NCI-H2227 (cell line): ENCODE measurements around the gene YIPF4.
"Not testable (repeated sequence)": the region's sequence is repeated elsewhere in the genome, so short reads cannot be mapped to it uniquely, and the experiment has no call there.

Source experiments
- DNase-seq: peaks from one replicate; lab custom pipeline; 2025; ENCODE audit not compliant: unreplicated experiment; lab: John Stamatoyannopoulos, UW

YIPF4 gene

DNA sequence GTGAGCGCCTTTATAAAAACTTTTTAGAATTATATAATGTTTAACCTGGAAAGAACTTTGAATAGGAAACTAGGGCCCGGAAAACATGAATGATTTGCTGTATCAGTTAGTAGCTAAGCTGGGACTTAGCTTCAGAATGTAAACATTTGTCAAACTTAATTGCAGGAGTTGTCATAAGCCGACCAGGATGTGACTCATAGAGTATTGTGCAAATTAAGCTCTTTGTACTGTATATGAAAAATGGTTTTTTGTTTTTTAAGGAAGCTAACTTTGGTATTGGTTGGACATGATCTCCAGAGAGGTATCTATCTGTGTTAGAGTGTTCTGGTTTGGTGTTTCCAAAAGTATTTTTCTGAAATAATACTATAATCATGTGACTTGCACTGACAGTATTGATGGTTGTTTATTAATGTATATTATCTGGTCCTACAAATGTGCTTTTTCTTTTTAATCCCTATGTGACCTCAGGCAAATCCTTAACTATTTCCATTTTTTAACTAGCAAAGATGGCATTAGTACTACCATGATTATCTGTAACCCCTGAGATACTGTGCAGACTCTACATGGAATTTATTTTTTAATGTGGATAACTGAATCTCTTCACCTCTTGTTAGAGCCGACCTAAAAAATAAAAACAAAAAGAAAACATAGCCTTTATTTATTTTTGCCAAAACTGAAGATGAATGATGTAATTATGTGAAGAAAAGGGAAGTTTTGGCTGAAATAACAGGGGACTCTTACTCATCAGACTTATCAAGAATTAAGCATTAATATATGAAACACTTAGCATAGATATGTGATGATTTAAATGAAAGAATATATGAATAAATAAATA is 11.7 kb downstream of the YIPF4 start:
- DNase-seq, result no peak

DNA sequence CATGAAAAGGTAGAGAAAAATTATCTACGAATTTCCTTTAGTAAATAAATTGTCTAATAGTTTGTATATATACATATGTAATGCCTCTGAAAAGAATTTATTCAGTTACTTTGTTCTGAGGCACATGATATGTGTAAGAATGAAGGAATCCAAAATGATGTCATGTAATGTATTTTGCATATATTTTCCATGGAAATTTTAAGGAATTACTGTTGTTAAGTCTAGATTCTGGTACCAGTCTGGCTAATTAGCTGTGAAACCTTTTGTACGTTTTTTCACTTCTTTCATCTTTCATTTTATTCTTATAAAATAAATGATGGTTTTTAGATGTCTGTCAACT is 12.3 kb downstream of the YIPF4 start:
- no peak for DNase-seq

DNA sequence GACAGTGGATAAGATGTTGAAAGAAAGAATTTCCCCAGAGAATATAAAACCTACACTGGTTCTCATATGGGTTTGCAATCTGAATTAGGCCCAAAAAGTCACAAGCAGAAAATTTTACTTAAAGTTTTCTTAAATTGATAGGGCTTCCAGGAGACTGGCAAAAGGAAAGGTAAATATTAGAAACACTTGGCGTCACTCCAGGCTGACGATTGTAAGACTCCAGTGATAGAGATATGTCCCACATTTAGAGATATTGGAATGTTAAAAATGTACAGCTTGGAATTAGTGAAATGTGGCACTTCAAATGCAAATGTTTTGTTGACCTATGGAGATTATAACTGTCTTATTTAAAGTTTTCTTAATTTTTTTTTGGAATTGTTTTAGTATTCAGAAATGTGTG is 14.0 kb downstream of the YIPF4 start:
- DNase-seq, result no peak

DNA sequence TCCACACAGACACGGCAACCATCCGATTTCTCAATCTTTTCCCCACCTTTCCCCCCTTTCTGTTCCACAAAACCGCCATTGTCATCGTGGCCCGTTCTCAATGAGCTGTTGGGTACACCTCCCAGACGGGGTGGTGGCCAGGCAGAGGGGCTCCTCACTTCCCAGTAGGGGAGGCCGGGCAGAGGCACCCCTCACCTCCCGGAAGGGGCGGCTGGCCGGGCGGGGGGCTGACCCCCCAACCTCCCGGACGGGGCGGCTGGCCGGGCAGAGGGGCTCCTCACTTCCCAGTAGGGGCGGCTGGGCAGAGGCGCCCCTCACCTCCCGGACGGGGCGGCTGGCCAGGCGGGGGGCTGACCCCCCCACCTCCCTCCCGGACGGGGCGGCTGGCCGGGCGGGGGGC is 15.8 kb downstream of the YIPF4 start:
- not testable (repeated sequence) for DNase-seq

DNA sequence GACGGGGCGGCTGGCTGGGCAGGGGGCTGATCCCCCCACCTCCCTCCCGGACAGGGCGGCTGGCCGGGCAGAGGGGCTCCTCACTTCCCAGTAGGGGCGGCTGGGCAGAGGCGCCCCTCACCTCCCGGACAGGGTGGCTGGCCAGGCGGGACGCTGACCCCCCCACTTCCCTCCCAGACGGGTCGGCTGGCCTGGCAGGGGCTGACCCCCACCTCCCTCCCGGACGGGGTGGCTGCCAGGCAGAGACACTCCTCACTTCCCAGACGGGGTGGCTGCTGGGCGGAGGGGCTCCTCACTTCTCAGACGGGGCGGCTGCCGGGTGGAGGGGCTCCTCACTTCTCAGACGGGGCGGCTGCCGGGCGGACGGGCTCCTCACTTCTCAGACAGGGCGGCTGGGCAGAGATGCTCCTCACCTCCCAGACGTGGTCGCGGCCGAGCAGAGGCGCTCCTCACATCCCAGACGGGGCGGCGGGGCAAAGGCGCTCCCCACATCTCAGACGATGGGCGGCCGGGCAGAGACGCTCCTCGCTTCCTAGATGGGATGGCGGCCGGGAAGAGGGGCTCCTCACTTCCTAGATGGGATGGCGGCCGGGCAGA is 16.4 kb downstream of the YIPF4 start:
- DNase-seq, result not testable (repeated sequence)

DNA sequence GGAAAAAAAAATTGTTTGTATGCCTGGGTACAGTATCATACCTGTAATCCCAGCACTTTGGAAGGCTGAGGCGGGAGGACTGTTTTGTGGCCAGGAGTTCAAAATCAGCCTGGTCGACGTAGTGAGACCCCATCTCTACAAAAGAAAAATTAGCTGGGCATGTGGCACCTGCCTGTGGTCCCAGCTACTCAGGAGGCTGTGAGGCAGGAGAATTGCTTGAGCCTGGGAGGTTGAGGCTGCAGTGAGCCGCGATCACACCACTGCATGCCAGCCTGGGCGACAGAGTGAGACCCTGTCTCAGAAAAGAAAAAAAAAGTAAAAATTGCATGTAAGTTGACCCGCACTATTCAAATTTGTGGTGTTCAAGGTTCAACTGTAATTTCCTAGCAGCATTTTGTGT is 32.9 kb downstream of the YIPF4 start:
- DNase-seq, result no peak

DNA sequence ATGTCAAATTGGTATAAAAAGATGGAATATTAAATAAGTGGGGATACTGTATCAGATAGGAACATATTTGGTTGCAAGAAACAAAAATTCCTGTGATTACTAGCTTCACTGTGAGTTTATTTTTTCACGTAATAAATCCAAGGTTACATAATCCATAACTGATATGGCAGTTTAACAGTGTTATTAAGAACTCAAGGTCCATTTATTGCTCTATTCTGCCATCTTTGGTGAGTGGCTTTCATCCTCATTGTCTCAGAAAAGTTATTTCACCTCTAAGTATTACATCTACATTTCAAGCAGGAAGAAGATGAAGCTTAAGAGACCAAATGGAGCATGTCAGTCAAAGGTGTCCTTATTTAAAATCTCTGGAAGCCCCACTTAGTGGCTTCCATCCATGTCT is 37.2 kb downstream of the YIPF4 start:
- DNase-seq, result no peak

DNA sequence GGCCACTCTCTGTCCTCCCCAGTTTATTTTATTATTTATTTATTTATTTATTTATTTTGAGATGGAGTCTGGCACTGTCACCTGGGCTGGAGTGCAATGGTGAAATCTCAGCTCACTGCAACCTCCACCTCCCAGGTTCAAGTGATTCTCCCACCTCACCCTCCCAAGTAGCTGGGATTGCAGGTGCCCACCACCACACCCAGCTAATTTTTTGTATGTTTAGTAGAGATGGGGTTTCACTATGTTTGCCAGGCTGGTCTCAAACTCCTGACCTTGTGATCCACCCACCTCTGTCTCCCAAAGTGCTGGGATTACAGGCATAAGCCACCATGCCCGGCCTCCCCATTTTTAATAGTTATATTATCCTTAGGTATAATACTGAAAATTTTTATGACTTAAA is 51.0 kb downstream of the YIPF4 start:
- not testable (repeated sequence) for DNase-seq

DNA sequence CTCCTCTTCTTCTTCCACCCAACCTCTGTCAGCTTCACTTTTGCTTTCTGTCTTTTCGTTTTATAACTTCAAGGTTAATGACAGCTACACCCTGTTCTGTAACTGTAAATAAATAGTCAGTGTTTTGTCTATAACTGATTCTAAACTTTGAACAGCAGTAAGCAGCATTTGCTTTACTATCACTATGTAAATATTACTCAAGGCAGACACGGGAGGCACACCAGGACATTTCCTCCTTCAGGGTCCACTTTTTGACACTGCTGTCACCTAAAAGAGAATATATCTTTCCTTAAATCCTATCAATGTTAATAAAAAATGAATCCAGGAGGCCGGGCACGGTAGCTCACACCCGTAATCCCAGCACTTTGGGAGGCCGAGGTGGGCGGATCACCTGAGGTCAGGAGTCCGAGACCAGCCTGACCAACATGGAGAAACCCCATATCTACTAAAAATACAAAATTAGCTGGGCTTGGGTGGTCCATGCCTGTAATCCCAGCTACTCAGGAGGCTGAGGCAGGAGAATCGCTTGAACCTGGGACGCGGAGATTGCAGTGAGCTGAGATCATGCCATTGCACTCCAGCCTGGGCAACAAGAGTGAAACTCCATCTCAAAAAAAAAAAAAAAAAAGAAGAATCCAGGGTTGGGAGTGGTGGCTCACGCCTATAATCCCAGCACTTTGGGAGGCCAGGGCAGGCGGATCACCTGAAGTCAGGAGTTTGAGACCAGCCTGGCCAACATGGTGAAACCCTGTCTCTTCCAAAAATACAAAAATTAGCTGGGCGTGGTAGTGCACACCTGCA is 51.7 kb downstream of the YIPF4 start:
- not testable (repeated sequence) for DNase-seq

DNA sequence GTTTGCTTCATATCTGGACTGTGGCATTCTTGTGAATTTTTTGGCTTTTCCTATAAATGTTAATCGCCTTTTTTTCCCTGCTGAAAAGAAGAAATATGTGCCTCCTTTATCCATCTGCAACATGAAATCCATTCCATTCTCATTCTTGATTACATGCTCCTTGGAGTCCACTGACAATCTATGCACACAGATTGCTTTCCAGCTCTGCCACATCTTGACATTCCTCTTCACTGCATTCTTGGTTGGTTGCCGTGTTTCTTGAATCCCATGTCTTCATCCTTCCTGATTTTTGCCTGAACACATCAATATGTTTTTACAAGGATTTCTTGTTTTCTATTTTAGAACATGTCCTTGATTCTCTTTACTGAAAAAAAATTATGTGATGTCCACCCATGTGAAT is 52.4 kb downstream of the YIPF4 start:
- no peak for DNase-seq

DNA sequence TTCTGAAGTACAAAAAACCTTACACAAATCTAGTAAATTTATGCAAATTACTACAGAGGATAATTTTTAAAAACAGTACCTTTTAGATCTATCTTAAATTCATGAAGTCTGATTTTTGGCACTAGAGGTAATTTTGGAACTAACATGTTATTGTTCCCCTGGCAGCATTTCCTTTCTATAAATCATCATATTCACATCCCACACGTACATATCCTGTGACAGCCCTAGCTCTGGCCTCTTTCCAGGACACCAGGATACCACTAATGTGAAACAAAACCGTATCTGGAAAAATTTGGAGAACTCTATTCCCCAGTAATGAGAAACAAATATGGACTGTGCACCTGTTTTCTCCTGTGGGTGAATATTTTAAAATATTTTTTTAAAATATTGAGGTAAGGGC is 65.1 kb downstream of the YIPF4 start:
- no peak for DNase-seq

DNA sequence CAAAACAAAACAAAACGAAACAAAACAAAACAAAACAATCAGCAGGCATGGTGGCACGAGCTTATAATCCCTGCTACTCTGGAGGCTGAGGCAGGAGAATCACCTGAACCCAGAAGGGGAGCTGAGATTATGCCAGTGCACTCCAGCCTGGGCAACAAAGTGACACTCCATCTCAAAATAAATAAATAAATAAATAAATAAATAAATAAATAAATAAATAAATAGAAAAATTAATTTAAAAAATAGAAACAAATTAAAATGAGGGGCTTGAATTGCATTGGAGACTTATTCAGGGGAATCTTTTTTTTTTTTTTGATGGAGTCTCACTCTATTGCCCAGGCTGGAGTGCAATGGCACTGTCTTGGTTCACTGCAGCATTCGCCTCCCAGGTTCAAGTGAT is 73.1 kb downstream of the YIPF4 start:
- not testable (repeated sequence) for DNase-seq

DNA sequence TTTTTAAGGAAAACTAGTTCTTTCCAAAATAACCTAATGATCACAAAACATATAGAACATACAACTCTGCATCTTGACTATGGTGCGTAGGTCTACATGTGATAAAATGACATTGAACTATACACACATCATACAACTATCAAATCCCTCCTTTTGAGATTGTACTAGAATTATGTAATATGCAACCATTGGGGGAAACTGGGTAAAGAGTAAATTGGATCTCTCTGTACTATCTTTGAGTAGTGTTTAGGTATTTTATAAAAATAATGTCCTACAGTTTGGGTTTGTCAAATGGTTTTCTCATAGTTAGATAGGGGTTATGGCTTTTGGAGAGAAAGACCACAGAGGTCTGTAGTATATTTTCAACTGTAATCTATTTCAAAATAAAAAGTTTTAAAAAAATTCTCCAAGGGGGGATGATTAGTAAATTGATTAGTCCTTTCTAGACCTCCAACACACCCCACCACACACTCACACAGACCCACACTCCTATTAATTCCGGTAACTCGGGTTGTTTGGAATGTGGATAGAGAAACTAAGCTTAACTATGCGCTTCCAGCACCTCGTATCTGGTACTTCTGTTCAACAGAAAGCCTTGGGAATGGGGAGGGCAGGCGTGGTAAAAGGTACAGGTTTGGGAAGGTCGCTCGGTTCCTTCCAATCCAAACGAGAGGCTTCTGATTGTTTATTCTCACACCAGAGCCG is 78.4 kb downstream of the YIPF4 start:
- no peak for DNase-seq

DNA sequence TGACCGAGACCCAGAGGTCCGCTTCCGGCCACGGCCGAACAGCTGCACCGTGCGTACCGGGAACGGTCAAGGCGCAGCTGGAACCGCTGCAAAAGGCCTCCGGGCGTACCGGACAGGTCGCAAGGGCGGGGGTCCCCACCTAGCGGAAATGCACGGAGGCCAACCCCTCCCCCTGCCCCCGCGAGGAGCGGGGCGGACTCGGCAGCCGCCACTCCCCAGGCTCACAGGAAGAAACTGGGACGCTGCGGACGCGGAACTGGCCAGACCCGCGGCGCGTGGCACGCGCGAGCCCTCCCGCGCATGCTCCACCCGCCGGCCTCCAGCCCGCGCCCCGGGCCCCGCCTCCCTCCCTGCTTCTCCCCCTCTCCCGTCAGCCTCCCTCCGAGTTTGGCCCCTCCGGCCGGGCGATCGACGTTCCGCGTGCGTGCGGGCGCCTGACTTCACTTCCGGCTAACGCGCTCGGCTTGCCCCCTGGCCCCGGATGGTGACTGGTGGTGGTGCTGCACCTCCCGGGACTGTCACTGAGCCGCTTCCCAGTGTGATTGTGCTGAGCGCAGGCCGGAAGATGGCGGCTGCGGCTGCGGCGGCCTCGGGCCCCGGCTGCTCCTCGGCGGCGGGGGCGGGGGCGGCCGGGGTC is 79.1 kb downstream of the YIPF4 start, which contains the start of gene BIRC6:
Gene BIRC6, plus strand, starts transcription at position 343 of the 637 bp plus-strand sequence. Its CDS starts 139 bp downstream, at position 482.
- peak; percentile 98 for DNase-seq

DNA sequence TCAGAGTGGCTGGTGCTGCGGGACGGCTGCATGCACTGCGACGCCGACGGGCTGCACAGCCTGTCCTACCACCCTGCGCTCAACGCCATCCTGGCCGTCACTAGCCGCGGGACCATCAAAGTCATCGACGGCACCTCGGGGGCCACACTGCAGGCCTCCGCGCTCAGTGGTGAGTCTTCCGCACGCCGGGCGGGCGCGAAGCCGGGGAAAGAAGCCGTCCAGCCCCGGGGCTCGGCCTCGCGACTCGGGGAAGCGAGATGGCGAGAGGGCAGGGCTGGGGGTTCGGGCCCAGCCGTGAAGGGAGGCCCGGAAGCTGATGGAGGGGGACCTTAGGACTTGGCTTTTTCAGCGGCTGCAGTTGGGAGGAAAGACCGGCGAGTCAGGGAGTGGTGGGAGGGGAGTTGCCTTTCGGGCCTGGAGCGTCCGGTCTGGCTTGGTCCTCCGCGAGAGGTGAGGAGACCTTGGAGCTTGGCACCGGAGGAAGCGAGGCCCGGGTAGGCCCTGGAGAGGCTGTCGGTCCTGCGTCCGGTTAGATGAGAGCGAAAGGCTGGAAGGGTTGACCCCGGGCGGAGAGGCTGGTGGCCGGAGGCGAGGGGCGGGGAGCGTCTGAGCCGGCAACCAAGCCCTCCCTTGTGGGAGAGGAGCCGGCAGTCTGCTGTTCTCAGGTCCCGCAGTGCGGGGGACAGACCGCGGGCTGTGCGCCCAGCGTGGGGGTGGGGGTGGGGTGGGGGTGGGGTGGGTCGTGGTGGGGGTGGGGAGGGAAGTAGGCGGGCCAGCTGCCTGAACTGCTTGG is 79.8 kb downstream of the YIPF4 start:
- peak; percentile 49 for DNase-seq

DNA sequence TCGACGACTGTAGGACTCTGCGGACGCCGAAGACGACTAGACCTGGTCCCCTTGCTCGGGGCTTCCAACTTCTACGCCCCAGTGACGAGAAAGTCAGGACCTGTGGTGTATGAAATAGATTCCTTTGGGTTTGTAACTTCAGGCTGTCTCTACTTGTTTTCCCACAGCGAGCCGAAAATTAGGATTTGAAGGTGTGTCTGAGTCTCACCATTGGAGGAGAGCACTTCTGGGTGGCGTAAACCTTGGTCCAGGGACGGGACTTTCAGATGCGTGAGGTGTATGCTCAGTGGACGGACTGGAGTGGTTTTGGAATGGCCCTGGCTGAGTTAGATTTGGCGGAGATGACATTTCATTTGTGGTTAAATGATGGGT is 80.4 kb downstream of the YIPF4 start:
- DNase-seq, result peak; percentile 49

DNA sequence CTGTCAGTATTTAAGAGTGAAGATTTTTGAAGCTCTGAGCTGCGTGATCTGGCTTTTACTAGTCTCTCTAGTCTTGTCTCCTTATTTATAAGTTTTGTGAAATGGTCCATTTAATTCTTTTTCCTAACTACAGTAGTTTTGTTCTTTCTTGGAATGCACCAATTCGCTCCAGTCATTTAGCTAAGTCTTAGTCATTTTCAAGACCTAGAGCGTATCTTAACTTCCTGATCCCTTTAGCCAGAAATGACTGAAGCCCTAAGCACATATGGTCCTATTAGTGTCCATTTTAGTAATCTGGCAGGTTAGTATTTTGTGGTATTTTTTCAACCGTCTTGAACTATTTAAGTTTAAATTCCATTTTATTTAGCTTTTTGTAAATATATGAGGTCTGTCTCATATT is 82.7 kb downstream of the YIPF4 start:
- DNase-seq, result no peak

DNA sequence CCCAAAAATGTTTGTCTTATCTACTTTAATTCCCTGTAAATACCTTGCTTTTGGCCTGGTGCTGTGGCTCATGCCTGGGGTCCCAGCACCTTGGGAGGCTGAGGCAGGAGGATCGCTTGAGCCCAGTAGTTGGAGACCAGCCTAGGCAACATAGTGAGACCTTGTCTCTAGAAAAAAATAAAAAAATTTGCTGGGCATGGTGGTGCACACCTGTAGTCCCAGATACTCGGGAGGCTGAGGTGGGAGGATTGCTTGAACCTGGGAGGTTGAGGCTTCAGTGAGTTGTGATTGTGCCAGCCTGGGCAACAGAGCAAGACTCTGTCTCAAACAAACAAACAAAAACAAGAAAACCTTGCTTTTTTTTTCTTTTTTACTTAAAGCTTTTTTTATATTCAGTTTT is 85.3 kb downstream of the YIPF4 start:
- DNase-seq, result not testable (repeated sequence)

DNA sequence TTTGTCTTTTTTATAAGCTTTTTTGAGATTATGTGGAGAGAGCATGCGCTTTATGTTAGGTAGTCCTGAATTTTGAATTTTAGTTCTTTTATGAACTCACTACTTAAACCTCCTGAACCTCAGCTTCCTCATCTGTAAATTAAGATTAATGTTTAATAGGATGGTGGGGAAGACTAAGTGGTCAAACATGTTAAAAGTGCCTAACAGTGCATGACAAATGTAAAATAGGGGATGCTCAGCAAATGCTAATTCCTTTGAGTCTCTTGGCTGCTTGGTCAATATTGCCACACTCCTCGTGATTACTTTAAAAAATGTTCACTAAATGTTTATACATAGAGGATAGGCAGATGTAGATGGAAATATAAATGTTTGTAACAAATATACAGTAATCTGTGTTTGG is 85.9 kb downstream of the YIPF4 start:
- DNase-seq, result no peak

DNA sequence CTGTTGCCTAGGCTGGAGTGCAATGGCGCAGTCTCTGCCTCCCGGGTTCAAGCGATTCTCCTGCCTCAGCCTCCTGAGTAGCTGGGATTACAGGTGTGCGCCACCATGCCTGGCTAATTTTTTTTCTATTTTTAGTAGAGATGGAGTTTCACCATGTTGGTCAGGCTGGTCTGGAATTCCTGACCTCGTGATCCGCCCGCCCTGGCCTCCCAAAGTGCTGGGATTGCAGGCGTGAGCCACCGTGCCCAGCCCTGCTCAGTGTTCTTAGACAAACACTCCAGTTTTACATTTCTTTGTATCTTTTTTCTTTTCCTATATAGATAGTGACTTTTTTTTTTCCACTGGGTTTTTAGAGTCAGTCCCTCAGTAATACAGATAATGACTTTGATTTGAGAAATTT is 86.6 kb downstream of the YIPF4 start:
- not testable (repeated sequence) for DNase-seq
